Stomach (tissue), 4 donors: Measurements from ENCODE around the gene CLEC2D.

Experiments
- CTCF ChIP-seq, 7 experiments: fragments of 450-650 bp in 4 of 7; fragments of 200-600 bp in 3 of 7; sonication (generic) in 3 of 7; IDR thresholded peaks; one replicate each; pipeline ENCODE4 v1.5.1; 2016 to 2019; ENCODE audit warnings: antibody characterized with exemption in 7 of 7, control low read depth in 2 of 7, mild to moderate bottlenecking in 1 of 7
- EP300 ChIP-seq: sonication (generic); formaldehyde crosslinking; IDR thresholded peaks from one replicate; pipeline ENCODE4 v1.6.1; 2017; ENCODE audit warnings: antibody characterized with exemption
- POLR2A ChIP-seq, 4 donors: fragments of 450-650 bp; IDR thresholded peaks; one replicate each; pipeline ENCODE4 v1.6.1; 2016; ENCODE audit warnings: antibody characterized with exemption in 4 of 4, control low read depth in 2 of 4, mild to moderate bottlenecking in 1 of 4, moderate library complexity in 1 of 4

- no peak for TF ChIP-seq CTCF (IDR thresholded peaks at IDR 0.05)
- no peak for TF ChIP-seq POLR2A (IDR thresholded peaks at IDR 0.05)
- TF ChIP-seq EP300: no peak
Observed at GRCh38 chr12:9706086-9706685, 36.7 kb downstream of the CLEC2D start.
